ENCODE measurements around the gene SIDT2. TPM values are rescaled to one million over a fixed set of nuclear protein-coding genes. Genes with fewer than 3 reads are reported as not detected.

Gene SIDT2
- total and polyA plus RNA-seq, 2 of the 4 experiments (the other 2 are of a cell fraction) = 7.3 to 30.3 TPM

DNA sequence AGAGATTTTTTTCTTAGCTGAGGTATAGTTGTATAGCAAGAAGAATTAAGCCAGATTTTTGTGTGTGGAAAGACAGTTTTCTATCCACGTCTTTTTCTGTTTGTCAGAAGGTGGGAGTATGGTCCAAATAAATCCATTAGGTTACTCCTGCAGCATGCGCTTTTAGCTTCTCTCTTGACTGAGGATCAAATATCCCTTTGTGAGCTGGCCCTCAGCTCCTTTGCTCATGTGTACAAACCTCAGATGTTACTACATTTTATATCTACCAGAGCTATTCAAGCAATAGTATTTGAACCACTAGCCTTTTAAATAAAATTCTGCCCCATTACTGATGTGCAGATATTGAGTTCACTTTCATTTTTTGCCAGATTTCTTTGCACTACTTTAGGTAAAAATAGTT is 8.8 kb upstream of the SIDT2 start:
- Histone ChIP-seq H3K27me3 (ENCODE audit: control insufficient read depth, insufficient read depth, low read length) (no peaks in the 10 kb centered on the region), H3K9me3 (ENCODE audit: control insufficient read depth, insufficient read depth, low read length) (no peaks in the 10 kb centered on the region), H3K9ac (ENCODE audit: low read depth, low read length) (no peak overlapping the region), H3K23ac (ENCODE audit: low read depth, low read length) (no peak overlapping the region), H3K4ac (ENCODE audit: low read depth, low read length) (no peak overlapping the region), H2AK5ac (ENCODE audit: low read depth, low read length) (no peak overlapping the region), H3K4me2 (ENCODE audit: low read depth, low read length) (no peak overlapping the region), H3K9me1 (ENCODE audit: insufficient read depth, low read length) (peaks cover 10% of the 10 kb centered on the region), H2BK120ac (ENCODE audit: low read depth, low read length) (no peak overlapping the region), H2AFZ (replicated peaks; ENCODE audit: low read length, poor library complexity) (no peak overlapping the region), H3K4me1 (ENCODE audit: control insufficient read depth, insufficient read depth, low read length) (peaks cover 14% of the 10 kb centered on the region), H3K27ac (ENCODE audit: insufficient read depth, low read length) (no peak overlapping the region), H3K36me3 (ENCODE audit: control insufficient read depth, insufficient read depth, low read length) (peaks cover 19% of the 10 kb centered on the region), H2BK20ac (ENCODE audit: low read depth, low read length) (no peak overlapping the region), H3K56ac (ENCODE audit: extremely low read depth, insufficient read depth, low read length) (no peak overlapping the region), H3K18ac (ENCODE audit: low read depth, low read length) (no peak overlapping the region), H2BK5ac (ENCODE audit: low read depth, low read length, poor library complexity, severe bottlenecking) (no peak overlapping the region), H3K4me3 (ENCODE audit: insufficient read depth, low read depth, low read length) (no peak overlapping the region), H4K20me1 (ENCODE audit: insufficient read depth, low read length) (peaks cover 16% of the 10 kb centered on the region), H2BK15ac (ENCODE audit: low read depth, low read length) (no peak overlapping the region), H2AK9ac (replicated peaks; ENCODE audit: low read depth, low read length, poor library complexity) (no peak overlapping the region), H4K5ac (ENCODE audit: low read depth, low read length) (no peak overlapping the region), H4K91ac (ENCODE audit: insufficient read depth, low read depth, low read length) (no peak overlapping the region), H3K79me1 (ENCODE audit: low read depth in 1 of 2, low read length in 2 of 2) (peaks cover 6 to 46% of the 10 kb centered on the region in 2 experiments), H4K8ac (ENCODE audit: low read depth in 2 of 2, low read length in 2 of 2) (no peak overlapping the region), H3K14ac (replicated peaks; ENCODE audit: low read depth, low read length) (no peak overlapping the region)
- ATAC-seq (ENCODE audit: low read depth) (no peak), DNase-seq (no peak)
- intact Hi-C loops (cut with micrococcal nuclease) (no loop called here), dilution Hi-C loops (cut with HindIII; ENCODE audit: low sequenced_read_pairs, unreplicated experiment) (no loop called here), in situ Hi-C loops (cut with MboI; ENCODE audit: low sequenced_read_pairs) (no loop called here)
- BruUV-seq (replicated peaks) = no TSS peak
- TF ChIP-seq CEBPB (IDR thresholded peaks at IDR 0.05; ENCODE audit: low read depth, low read length) (no peak), FOS (IDR thresholded peaks at IDR 0.05; ENCODE audit: low read depth, low read length) (no peak), RFX5 (IDR thresholded peaks at IDR 0.05; ENCODE audit: low read depth, low read length) (no peak), RCOR1 (IDR thresholded peaks at IDR 0.05; ENCODE audit: insufficient replicate concordance, low read length) (no peak), BHLHE40 (IDR thresholded peaks at IDR 0.05; ENCODE audit: low read depth, low read length) (no peak), CHD1 (IDR thresholded peaks at IDR 0.05; ENCODE audit: low read depth, low read length) (no peak), POLR2A (IDR thresholded peaks at IDR 0.05; ENCODE audit: low read depth, low read length) (no peak), RAD21 (IDR thresholded peaks at IDR 0.05; ENCODE audit: low read length) (no peak), MAZ (IDR thresholded peaks at IDR 0.05; ENCODE audit: borderline replicate concordance, low read depth, low read length) (no peak), MAFK (IDR thresholded peaks at IDR 0.05; ENCODE audit: low read depth, low read length) (no peak), SMC3 (IDR thresholded peaks at IDR 0.05; ENCODE audit: low read depth, low read length) (no peak), NFE2L2 (IDR thresholded peaks at IDR 0.05; ENCODE audit: low read depth, low read length) (no peak), MXI1 (IDR thresholded peaks at IDR 0.05; ENCODE audit: borderline replicate concordance, low read depth, low read length) (no peak)
- TF ChIP-seq, protein P1, sequence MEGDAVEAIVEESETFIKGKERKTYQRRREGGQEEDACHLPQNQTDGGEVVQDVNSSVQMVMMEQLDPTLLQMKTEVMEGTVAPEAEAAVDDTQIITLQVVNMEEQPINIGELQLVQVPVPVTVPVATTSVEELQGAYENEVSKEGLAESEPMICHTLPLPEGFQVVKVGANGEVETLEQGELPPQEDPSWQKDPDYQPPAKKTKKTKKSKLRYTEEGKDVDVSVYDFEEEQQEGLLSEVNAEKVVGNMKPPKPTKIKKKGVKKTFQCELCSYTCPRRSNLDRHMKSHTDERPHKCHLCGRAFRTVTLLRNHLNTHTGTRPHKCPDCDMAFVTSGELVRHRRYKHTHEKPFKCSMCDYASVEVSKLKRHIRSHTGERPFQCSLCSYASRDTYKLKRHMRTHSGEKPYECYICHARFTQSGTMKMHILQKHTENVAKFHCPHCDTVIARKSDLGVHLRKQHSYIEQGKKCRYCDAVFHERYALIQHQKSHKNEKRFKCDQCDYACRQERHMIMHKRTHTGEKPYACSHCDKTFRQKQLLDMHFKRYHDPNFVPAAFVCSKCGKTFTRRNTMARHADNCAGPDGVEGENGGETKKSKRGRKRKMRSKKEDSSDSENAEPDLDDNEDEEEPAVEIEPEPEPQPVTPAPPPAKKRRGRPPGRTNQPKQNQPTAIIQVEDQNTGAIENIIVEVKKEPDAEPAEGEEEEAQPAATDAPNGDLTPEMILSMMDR (conservative IDR thresholded peaks at IDR 0.05; ENCODE audit: low read depth, low read length) = no peak
- TF ChIP-seq, protein P2, sequence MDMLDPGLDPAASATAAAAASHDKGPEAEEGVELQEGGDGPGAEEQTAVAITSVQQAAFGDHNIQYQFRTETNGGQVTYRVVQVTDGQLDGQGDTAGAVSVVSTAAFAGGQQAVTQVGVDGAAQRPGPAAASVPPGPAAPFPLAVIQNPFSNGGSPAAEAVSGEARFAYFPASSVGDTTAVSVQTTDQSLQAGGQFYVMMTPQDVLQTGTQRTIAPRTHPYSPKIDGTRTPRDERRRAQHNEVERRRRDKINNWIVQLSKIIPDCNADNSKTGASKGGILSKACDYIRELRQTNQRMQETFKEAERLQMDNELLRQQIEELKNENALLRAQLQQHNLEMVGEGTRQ (IDR thresholded peaks at IDR 0.05; ENCODE audit: low read depth, low read length) = no peak
- TF ChIP-seq, protein P3, sequence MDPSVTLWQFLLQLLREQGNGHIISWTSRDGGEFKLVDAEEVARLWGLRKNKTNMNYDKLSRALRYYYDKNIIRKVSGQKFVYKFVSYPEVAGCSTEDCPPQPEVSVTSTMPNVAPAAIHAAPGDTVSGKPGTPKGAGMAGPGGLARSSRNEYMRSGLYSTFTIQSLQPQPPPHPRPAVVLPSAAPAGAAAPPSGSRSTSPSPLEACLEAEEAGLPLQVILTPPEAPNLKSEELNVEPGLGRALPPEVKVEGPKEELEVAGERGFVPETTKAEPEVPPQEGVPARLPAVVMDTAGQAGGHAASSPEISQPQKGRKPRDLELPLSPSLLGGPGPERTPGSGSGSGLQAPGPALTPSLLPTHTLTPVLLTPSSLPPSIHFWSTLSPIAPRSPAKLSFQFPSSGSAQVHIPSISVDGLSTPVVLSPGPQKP (IDR thresholded peaks at IDR 0.05; ENCODE audit: borderline replicate concordance, low read depth, low read length) = no peak
- CTCF ChIA-PET = interaction anchor here (0.6 to 1.4 kb wide), 2 partner anchors 11 to 22 kb away, joined by 5 to 6 read pairs; no protein-coding TSS in a partner anchor
- WGBS, 2 experiments (ENCODE audit: extremely low coverage in 2 of 2, insufficient read length in 1 of 2) = no CpG with 5 or more reads among the region's 2 CpGs
- POLR2A ChIA-PET (ENCODE audit: unreplicated experiment) = interaction anchor here (0.6 kb wide), 1 partner anchor 72 kb away, joined by 5 read pairs; the partner anchor contains the start of gene SIK3
